ENCODE results near the gene CNTNAP5. TPM values are rescaled to one million over a fixed set of nuclear protein-coding genes. Genes with fewer than 3 reads are reported as not detected.

The CNTNAP5 gene
- polyA plus RNA-seq, 1 experiment: not detected

DNA sequence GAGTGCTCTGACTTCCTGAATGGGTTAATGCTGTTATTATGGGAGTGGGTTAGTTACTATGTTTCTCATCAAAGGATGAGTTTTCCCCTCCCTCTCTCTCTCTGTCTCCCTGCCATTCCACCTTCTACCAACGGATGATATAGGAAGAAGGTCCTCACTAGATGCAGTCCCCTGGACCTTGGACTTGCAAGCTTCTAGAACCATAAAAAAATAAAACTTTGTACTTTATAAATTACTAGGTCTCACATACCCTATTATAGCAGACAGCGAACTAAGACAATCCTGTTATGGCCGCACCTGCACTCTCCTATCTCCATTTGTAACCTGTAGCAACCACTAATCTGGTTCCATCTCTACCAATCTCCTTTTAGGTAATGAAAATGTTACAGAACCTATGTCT is 564.9 kb downstream of the CNTNAP5 start:
- Histone ChIP-seq H3K4me3 (ENCODE audit: low read depth, low read length) (no peak overlapping the region), H3K27me3 (ENCODE audit: control insufficient read depth, insufficient read depth, low read length) (no peaks in the 10 kb centered on the region), H3K36me3 (ENCODE audit: control insufficient read depth, insufficient read depth, low read length) (no peaks in the 10 kb centered on the region)
- POLR2A ChIA-PET: no interaction called here
- CTCF ChIA-PET: no interaction called here
- DNase-seq (ENCODE audit: low read depth): no peak
- TF ChIP-seq, protein P1, sequence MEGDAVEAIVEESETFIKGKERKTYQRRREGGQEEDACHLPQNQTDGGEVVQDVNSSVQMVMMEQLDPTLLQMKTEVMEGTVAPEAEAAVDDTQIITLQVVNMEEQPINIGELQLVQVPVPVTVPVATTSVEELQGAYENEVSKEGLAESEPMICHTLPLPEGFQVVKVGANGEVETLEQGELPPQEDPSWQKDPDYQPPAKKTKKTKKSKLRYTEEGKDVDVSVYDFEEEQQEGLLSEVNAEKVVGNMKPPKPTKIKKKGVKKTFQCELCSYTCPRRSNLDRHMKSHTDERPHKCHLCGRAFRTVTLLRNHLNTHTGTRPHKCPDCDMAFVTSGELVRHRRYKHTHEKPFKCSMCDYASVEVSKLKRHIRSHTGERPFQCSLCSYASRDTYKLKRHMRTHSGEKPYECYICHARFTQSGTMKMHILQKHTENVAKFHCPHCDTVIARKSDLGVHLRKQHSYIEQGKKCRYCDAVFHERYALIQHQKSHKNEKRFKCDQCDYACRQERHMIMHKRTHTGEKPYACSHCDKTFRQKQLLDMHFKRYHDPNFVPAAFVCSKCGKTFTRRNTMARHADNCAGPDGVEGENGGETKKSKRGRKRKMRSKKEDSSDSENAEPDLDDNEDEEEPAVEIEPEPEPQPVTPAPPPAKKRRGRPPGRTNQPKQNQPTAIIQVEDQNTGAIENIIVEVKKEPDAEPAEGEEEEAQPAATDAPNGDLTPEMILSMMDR (IDR thresholded peaks at IDR 0.05; ENCODE audit: insufficient read depth, low read depth, low read length): no peak

DNA sequence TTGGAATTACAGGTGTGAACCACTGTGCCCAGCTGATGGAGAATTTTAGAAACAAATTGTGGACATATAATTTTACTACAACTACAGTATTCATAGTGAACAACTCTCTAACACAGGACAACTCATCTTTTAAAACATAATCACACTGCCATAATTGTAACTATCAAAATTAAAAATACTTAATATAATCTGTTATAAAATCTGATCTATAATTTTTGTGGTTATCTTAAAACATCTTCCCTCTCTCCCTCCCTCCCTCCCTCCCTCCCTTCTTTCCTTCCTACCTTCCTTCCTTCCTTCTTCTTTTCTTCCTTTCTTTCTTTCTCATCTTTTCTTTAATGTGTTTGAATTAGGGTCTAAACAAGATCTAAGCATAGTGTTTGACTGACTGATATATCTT is 577.7 kb downstream of the CNTNAP5 start:
- no peaks in the 10 kb centered on the region for H3K36me3 ChIP-seq (ENCODE audit: control insufficient read depth, insufficient read depth, low read length)
- ChIA-PET CTCF (no interaction called here), POLR2A (no interaction called here)
- H3K27me3 ChIP-seq (ENCODE audit: control insufficient read depth, insufficient read depth, low read length): no peaks in the 10 kb centered on the region
- TF ChIP-seq, protein P1 (IDR thresholded peaks at IDR 0.05; ENCODE audit: insufficient read depth, low read depth, low read length): no peak
- no peak overlapping the region for H3K4me3 ChIP-seq (ENCODE audit: low read depth, low read length)
- DNase-seq (ENCODE audit: low read depth): no peak

DNA sequence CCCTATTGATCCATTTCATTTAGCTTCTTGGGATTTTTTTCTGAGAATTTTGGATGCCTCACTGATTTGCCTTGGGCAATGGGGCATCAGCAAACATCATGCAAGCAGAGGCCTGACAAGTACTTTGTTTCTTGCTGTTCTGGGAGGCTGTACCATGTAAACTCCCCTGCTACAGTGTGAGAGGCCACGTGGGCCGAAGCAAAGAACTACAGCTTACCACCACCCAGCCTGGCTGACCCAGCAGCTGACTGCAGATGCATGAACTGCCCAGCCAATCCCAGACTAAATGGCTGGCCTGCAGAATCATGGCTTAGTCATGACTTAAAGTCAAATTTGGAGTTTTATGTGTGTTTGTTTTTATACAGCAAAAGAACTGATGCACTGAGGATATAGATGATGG is 579.9 kb downstream of the CNTNAP5 start:
- CTCF ChIA-PET: no interaction called here
- no peak overlapping the region for H3K4me3 ChIP-seq (ENCODE audit: low read depth, low read length)
- TF ChIP-seq, protein P1 (IDR thresholded peaks at IDR 0.05; ENCODE audit: insufficient read depth, low read depth, low read length): no peak
- POLR2A ChIA-PET: no interaction called here
- H3K27me3 ChIP-seq (ENCODE audit: control insufficient read depth, insufficient read depth, low read length): no peaks in the 10 kb centered on the region
- H3K36me3 ChIP-seq (ENCODE audit: control insufficient read depth, insufficient read depth, low read length): no peaks in the 10 kb centered on the region
- DNase-seq (ENCODE audit: low read depth): no peak

DNA sequence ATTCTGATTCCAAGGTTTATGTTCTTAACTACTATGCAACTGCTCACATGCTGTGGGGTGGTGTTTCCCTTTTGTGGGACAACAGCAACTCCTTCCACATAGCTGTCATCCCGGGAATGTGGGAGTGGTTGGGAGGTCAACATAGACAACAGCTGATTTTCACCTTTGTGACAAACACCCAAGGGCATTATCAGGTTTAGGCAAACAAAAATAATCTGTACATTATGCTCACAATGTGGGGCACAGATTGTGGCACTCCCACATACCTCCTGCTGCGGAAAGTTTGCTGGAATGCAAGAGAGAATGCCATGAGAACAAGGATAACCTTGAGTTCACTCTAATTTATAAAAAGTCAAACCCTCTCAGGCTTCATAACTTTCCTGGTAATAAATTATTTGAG is 582.6 kb downstream of the CNTNAP5 start:
- no peak overlapping the region for H3K4me3 ChIP-seq (ENCODE audit: low read depth, low read length)
- TF ChIP-seq, protein P1 (IDR thresholded peaks at IDR 0.05; ENCODE audit: insufficient read depth, low read depth, low read length): no peak
- no peaks in the 10 kb centered on the region for H3K27me3 ChIP-seq (ENCODE audit: control insufficient read depth, insufficient read depth, low read length)
- DNase-seq (ENCODE audit: low read depth): no peak
- CTCF ChIA-PET: no interaction called here
- H3K36me3 ChIP-seq (ENCODE audit: control insufficient read depth, insufficient read depth, low read length): no peaks in the 10 kb centered on the region
- POLR2A ChIA-PET: no interaction called here

DNA sequence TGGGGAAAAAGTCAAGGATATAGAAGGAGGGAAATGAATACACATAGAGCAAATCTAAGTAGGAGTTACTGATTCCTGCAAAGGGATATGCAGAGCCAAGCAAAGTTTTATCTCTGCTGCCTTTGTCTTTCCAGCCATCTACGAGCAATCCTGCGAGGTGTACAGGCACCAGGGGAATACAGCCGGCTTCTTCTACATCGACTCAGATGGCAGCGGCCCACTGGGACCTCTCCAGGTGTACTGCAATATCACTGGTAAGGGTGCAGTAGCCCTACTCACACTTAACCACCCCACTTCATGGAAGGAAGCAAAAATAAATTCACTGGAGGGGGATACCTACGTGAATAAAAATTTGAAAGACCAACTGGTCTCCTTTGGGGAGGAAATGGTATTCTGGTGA is 584.6 kb downstream of the CNTNAP5 start:
- no peaks in the 10 kb centered on the region for H3K36me3 ChIP-seq (ENCODE audit: control insufficient read depth, insufficient read depth, low read length)
- no peak overlapping the region for H3K4me3 ChIP-seq (ENCODE audit: low read depth, low read length)
- H3K27me3 ChIP-seq (ENCODE audit: control insufficient read depth, insufficient read depth, low read length): no peaks in the 10 kb centered on the region
- POLR2A ChIA-PET: no interaction called here
- no peak for DNase-seq (ENCODE audit: low read depth)
- TF ChIP-seq, protein P1 (IDR thresholded peaks at IDR 0.05; ENCODE audit: insufficient read depth, low read depth, low read length): no peak
- CTCF ChIA-PET: no interaction called here

All from BJ (cell line).